HepG2 (cell line): ENCODE measurements around the gene RWDD2A. TPM values are rescaled to one million over a fixed set of nuclear protein-coding genes. Genes with fewer than 3 reads are reported as not detected.

Source experiments
- ATAC-seq: fragments of 200-7000 bp; cut with Tn5 transposase; 3 replicates; pipeline ENCODE4 v1.9.1; 2020; ENCODE audit warnings: mild to moderate bottlenecking, moderate library complexity
- BruUV-seq: library from RNA; stranded (reverse); fragments of 400-500 nt; replicated peaks from 2 replicates; lab custom pipeline; 2021; lab: Mats Ljungman, UMichigan
- CTCF ChIA-PET: fragments of 300-600 bp; formaldehyde crosslinking; extraction: SDS; loops from one replicate; lab custom pipeline; 2021; ENCODE audit warnings: low total read pairs, inconsistent platforms, low intra/inter-chr PET ratio; lab: Yijun Ruan, JAX
- POLR2A ChIA-PET: fragments of 350-600 bp; sonication (Branson Sonifier 250); formaldehyde crosslinking; loops from one replicate; lab custom pipeline; 2020; ENCODE audit warnings: antibody characterized with exemption, inconsistent platforms; lab: Yijun Ruan, JAX
- DNase-seq: peaks from one replicate; pipeline ENCODE4 v3.0.0-alpha.2; 2015; ENCODE audit warnings: low spot score
- FAIRE-seq: peaks from 3 replicates; lab custom pipeline; 2011; peaks lifted over from hg19 to GRCh38; lab: Jason Lieb, UNC
- H2AFZ ChIP-seq: one replicate; pipeline ENCODE4 v1.6.1; 2011; ENCODE audit warnings: low read length, inconsistent platforms
- H3K27ac ChIP-seq: fragments of 300-600 bp; 3 replicates; pipeline ENCODE4 v1.8.0; 2011; ENCODE audit warnings: mixed run types, mild to moderate bottlenecking, mixed read lengths, low read length, inconsistent platforms; ENCODE audit not compliant: insufficient read depth; ENCODE audit errors: extremely low read length
- H3K27me3 ChIP-seq, 2 experiments: fragments of 200-600 bp in 1 of 2; 2 replicates in 1 of 2; 3 replicates in 1 of 2; pipeline versions ENCODE4 v1.6.0 to v1.8.0; 2011; ENCODE audit warnings: low read length in 2 of 2, mild to moderate bottlenecking in 2 of 2, moderate library complexity in 2 of 2, inconsistent platforms in 1 of 2; ENCODE audit not compliant: insufficient read depth in 2 of 2, control insufficient read depth in 1 of 2
- H3K36me3 ChIP-seq, 2 experiments: fragments of 200-600 bp in 1 of 2; replicated peaks in 1 of 2; 2 replicates in 1 of 2; 3 replicates in 1 of 2; pipeline versions ENCODE4 v1.5.1 to v1.8.0; 2011; ENCODE audit warnings: low read length in 2 of 2, inconsistent platforms in 1 of 2; ENCODE audit not compliant: insufficient read depth in 2 of 2, control insufficient read depth in 1 of 2
- H3K4me1 ChIP-seq: 2 replicates; pipeline ENCODE4 v1.5.1; 2012; ENCODE audit warnings: low read length, inconsistent platforms; ENCODE audit not compliant: insufficient read depth
- H3K4me2 ChIP-seq: 2 replicates; pipeline ENCODE4 v1.6.0; 2011; ENCODE audit warnings: low read depth, low read length, inconsistent platforms
- H3K4me3 ChIP-seq, 3 experiments: fragments of 200-600 bp in 1 of 3; sonication (generic), shearing (Covaris generic) in 1 of 3; replicated peaks in 1 of 3; 2 replicates each; pipeline ENCODE4 v1.5.1; 2011 to 2016; ENCODE audit warnings: low read length in 3 of 3, inconsistent platforms in 2 of 3, low read depth in 2 of 3, mild to moderate bottlenecking in 2 of 3, control low read depth in 1 of 3, mixed read lengths in 1 of 3; ENCODE audit not compliant: insufficient read depth in 1 of 3
- H3K79me2 ChIP-seq: one replicate; pipeline ENCODE4 v1.6.1; 2011; ENCODE audit warnings: low read length, inconsistent platforms; ENCODE audit not compliant: insufficient read depth
- H3K9ac ChIP-seq: 2 replicates; pipeline ENCODE4 v1.6.0; 2011; ENCODE audit warnings: mild to moderate bottlenecking, low read depth, low read length, inconsistent platforms; ENCODE audit not compliant: insufficient read depth
- H3K9me3 ChIP-seq: 2 replicates; pipeline ENCODE4 v1.5.1; 2012; ENCODE audit warnings: mild to moderate bottlenecking, low read length
- H4K20me1 ChIP-seq: 2 replicates; pipeline ENCODE4 v1.6.0; 2011; ENCODE audit warnings: inconsistent platforms, mild to moderate bottlenecking, low read length, moderate library complexity; ENCODE audit not compliant: insufficient read depth
- ARID5B ChIP-seq: IDR thresholded peaks from 2 replicates; pipeline ENCODE4 v1.4.0; 2020; ENCODE audit warnings: mild to moderate bottlenecking, missing genetic modification reagents
- ZBTB21 ChIP-seq: sonication (generic); formaldehyde crosslinking; IDR thresholded peaks from 2 replicates; pipeline ENCODE4 v1.4.0; 2020; ENCODE audit warnings: missing genetic modification reagents
- ZNF18 ChIP-seq: sonication (generic); formaldehyde crosslinking; IDR thresholded peaks from 2 replicates; pipeline ENCODE4 v1.8.0; 2022; ENCODE audit warnings: mild to moderate bottlenecking, missing genetic modification reagents; ENCODE audit not compliant: insufficient replicate concordance
- ZNF574 ChIP-seq: sonication (generic); formaldehyde crosslinking; IDR thresholded peaks from 2 replicates; pipeline ENCODE4 v1.4.0; 2020; ENCODE audit warnings: missing genetic modification reagents
- ZNF775 ChIP-seq: sonication (generic); formaldehyde crosslinking; IDR thresholded peaks from 2 replicates; pipeline ENCODE4 v1.4.0; 2020; ENCODE audit warnings: missing genetic modification reagents, mild to moderate bottlenecking, moderate library complexity, borderline replicate concordance
- WGBS: methylation state at CpG from one replicate; pipeline ENCODE4 v1.1.6; 2017; ENCODE audit warnings: low lambda C conversion rate; 5-methylcytosine and 5-hydroxymethylcytosine counted together
- in situ Hi-C: cut with HindIII; loops from 2 replicates; pipeline ENCODE4 v1.10.0; 2017; ENCODE audit warnings: low pct_unique_long_range_greater_than_20kb; ENCODE audit not compliant: extremely low pct_ligation_motif_present
- intact Hi-C: fragments of 100-400 bp; cut with micrococcal nuclease; formaldehyde crosslinking; loops from one replicate; pipeline ENCODE4 v1.10.0; 2022; ENCODE audit not compliant: unreplicated experiment
- polyA plus RNA-seq, 8 experiments: library from polyadenylated mRNA; depleted of rRNA in 3 of 8; stranded (reverse) in 7 of 8; unstranded in 1 of 8; fragments of >200 nt; fragmentation: Illumina TruSeq in 4 of 8; extraction: Trizol in 4 of 8; gene quantifications; 2 replicates each; pipeline versions ENCODE4 v1.2.1 to v1.2.3, GENCODE V29; 2011 to 2016; ENCODE audit warnings: low read depth in 4 of 8, missing spikeins in 1 of 8, mixed read lengths in 1 of 8; ENCODE audit not compliant: insufficient read depth in 1 of 8
- total RNA-seq, 5 experiments: library from RNA; depleted of rRNA; stranded (reverse); fragments of >200 nt; fragmentation: Illumina TruSeq; extraction: Trizol; gene quantifications; 2 replicates each; pipeline ENCODE4 v1.2.3, GENCODE V29; 2016; ENCODE audit warnings: low read depth in 1 of 5

RWDD2A gene
- total and polyA plus RNA-seq, 2 of the 13 experiments (the other 11 are each of a cell fraction or from before 2014, with no cell fraction given) = 5.3 to 8.1 TPM

DNA sequence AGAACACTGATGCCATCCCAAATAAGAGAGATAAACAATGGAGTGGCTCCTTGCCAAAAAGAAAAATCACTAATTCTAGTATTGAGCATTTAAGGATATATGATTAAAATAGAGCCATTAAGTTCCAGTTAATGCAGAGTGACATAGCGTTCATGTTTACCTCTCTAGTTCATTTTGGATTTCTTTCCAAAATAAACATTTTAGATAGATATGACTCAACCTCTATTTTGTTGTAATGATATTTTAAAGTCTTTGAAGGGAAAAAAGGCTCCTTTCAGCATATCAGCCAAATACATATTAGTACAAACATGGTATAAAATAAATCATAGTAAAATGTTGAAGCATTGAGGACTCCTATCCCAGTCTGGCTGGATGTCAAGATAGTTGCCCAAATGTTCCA, 33.4 kb downstream of the RWDD2A start:
- no peaks in the 10 kb centered on the region for H3K79me2 ChIP-seq
- no TSS peak for BruUV-seq
- no peak overlapping the region for H3K4me2 ChIP-seq
- H3K27me3 ChIP-seq = no peaks in the 10 kb centered on the region
- FAIRE-seq = no peak
- no peaks in the 10 kb centered on the region for H3K9me3 ChIP-seq
- no peaks in the 10 kb centered on the region for H4K20me1 ChIP-seq
- no peak for ATAC-seq
- H3K4me1 ChIP-seq = no peaks in the 10 kb centered on the region
- no peak for DNase-seq
- H3K4me3 ChIP-seq = no peak overlapping the region
- ChIA-PET CTCF (no interaction called here), POLR2A (no interaction called here)
- WGBS = 3% methylated on average over 1 of the region's 1 CpG
- no peak overlapping the region for H2AFZ ChIP-seq
- no peak for TF ChIP-seq ZBTB21 (CRISPR knock-in tag)
- no peak for TF ChIP-seq ARID5B (CRISPR knock-in tag)
- TF ChIP-seq ZNF775 (CRISPR knock-in tag) = no peak
- TF ChIP-seq ZNF18 = no peak
- no peak for TF ChIP-seq ZNF574 (CRISPR knock-in tag)
- TF ChIP-seq, all 625 proteins: peak for 0
- intact Hi-C loops (no loop called here), in situ Hi-C loops (no loop called here)
- Histone ChIP-seq H3K9ac (no peak overlapping the region), H3K27ac (no peak overlapping the region), H3K36me3 (no peaks in the 10 kb centered on the region)
